Measurements from ENCODE around the gene POU3F2. TPM values are rescaled to one million over a fixed set of nuclear protein-coding genes. Genes with fewer than 3 reads are reported as not detected.

POU3F2 gene
- total and polyA plus RNA-seq, 2 donors from 2014 or later = not detected

DNA sequence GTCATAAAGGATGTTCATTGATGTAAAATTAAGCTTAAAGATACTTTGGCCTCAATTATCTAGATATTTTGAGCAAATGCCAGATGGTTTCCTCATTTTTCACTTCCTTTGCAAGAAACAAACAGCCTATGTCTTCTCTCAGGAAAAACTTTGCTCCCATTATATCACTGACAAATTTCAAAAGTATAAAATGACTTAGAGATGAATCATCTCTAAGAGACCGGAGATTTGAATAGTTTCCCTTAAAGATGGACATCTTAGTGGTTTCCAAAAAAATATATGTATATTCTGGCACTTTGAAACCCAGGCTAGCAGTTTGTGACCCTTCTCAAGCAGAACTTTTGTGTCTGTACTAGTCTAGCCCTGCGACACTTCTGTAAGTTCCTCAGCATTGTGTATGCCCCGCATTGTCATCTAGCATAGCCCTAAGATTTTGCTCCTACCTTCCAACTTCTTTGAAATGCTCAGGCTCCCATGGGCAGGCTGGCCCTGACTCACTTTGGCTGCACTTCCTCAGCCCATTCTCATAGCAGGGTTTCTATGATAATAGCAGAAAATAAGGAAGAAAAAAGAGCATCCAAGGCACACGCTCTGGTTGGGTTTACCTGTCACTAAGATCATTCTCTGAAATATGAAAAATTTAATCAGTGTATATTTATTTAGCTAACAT is 25.7 kb upstream of the POU3F2 start:
- no peaks in the 10 kb centered on the region for H3K9me3 ChIP-seq (ENCODE audit: control insufficient read depth in 2 of 3, insufficient read depth in 1 of 3, low read length in 3 of 3)
- no peaks in the 10 kb centered on the region for H3K27me3 ChIP-seq (ENCODE audit: control insufficient read depth, insufficient read depth, low read length)
- H3K36me3 ChIP-seq (ENCODE audit: control insufficient read depth in 2 of 3, insufficient read depth in 3 of 3, low read length in 3 of 3) = no peaks in the 10 kb centered on the region
- H3K4me1 ChIP-seq (ENCODE audit: control insufficient read depth in 2 of 3, insufficient read depth in 2 of 3, low read depth in 1 of 3, low read length in 3 of 3) = no peaks in the 10 kb centered on the region
- DNase-seq = no peak
- no peak for FAIRE-seq
- no peak overlapping the region for H3K9ac ChIP-seq (ENCODE audit: low read length in 3 of 3)
- H3K4me3 ChIP-seq (ENCODE audit: low read length in 3 of 3) = no peak overlapping the region
- intact Hi-C loops (cut with DNase I) = no loop called here
- H3K27ac ChIP-seq (ENCODE audit: low read depth in 2 of 2, low read length in 2 of 2) = no peak overlapping the region
- TF ChIP-seq, protein P1, sequence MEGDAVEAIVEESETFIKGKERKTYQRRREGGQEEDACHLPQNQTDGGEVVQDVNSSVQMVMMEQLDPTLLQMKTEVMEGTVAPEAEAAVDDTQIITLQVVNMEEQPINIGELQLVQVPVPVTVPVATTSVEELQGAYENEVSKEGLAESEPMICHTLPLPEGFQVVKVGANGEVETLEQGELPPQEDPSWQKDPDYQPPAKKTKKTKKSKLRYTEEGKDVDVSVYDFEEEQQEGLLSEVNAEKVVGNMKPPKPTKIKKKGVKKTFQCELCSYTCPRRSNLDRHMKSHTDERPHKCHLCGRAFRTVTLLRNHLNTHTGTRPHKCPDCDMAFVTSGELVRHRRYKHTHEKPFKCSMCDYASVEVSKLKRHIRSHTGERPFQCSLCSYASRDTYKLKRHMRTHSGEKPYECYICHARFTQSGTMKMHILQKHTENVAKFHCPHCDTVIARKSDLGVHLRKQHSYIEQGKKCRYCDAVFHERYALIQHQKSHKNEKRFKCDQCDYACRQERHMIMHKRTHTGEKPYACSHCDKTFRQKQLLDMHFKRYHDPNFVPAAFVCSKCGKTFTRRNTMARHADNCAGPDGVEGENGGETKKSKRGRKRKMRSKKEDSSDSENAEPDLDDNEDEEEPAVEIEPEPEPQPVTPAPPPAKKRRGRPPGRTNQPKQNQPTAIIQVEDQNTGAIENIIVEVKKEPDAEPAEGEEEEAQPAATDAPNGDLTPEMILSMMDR (IDR thresholded peaks at IDR 0.05; ENCODE audit: borderline replicate concordance, extremely low read depth, insufficient read depth) = no peak

DNA sequence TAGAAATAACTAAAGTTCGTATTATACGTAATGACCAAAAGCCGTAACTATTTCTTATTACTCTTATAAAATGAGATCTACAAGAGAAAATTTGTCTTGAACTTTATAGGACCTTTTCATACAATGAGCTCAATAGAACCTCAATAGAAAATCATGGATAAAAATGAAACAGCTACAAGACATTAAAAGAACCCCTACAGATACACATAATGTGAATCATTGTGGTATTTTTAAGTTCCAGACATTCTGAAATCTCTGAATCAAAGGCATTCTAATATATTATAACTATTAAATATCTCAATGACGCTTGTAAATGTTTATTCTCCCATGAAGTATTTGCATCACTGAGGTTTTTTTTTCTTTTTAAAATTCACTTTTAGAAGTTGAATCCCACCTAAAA is 22.2 kb upstream of the POU3F2 start:
- FAIRE-seq (no peak), DNase-seq (no peak)
- no peak overlapping the region for H3K9ac ChIP-seq (ENCODE audit: low read length in 3 of 3)
- TF ChIP-seq, protein P1 (IDR thresholded peaks at IDR 0.05; ENCODE audit: borderline replicate concordance, extremely low read depth, insufficient read depth) = no peak
- no peak overlapping the region for H3K27ac ChIP-seq (ENCODE audit: low read depth in 2 of 2, low read length in 2 of 2)
- no peaks in the 10 kb centered on the region for H3K4me1 ChIP-seq (ENCODE audit: control insufficient read depth in 2 of 3, insufficient read depth in 2 of 3, low read depth in 1 of 3, low read length in 3 of 3)
- no peaks in the 10 kb centered on the region for H3K36me3 ChIP-seq (ENCODE audit: control insufficient read depth in 2 of 3, insufficient read depth in 3 of 3, low read length in 3 of 3)
- H3K4me3 ChIP-seq (ENCODE audit: low read length in 3 of 3) = no peak overlapping the region
- H3K9me3 ChIP-seq (ENCODE audit: control insufficient read depth in 2 of 3, insufficient read depth in 1 of 3, low read length in 3 of 3) = peaks cover 0 to 7% (median 0%) of the 10 kb centered on the region in 3 donors
- no peaks in the 10 kb centered on the region for H3K27me3 ChIP-seq (ENCODE audit: control insufficient read depth, insufficient read depth, low read length)
- intact Hi-C loops (cut with DNase I) = no loop called here

DNA sequence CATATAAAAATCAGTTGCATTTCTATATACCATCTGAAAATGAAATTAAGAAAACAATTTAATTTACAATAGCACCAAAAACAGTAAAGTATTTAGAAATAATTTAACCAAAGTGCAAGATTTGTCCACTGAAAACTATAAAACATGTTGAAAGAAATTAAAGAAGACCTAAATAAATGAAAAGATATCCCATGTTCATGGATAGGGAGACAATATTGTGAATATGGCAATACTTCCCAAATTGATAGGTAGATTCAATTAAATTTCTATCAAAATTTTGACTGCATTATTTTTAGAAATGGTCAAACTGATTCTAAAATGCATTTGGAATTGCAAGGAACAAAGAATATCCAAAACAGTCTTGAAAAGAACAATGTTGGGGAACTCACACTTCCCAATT is 17.6 kb upstream of the POU3F2 start:
- no peak for FAIRE-seq
- Histone ChIP-seq H3K4me1 (ENCODE audit: control insufficient read depth in 2 of 3, insufficient read depth in 2 of 3, low read depth in 1 of 3, low read length in 3 of 3) (no peaks in the 10 kb centered on the region), H3K27me3 (ENCODE audit: control insufficient read depth, insufficient read depth, low read length) (peaks cover 6% of the 10 kb centered on the region), H3K9me3 (ENCODE audit: control insufficient read depth in 2 of 3, insufficient read depth in 1 of 3, low read length in 3 of 3) (peaks cover 0 to 8% (median 0%) of the 10 kb centered on the region in 3 donors), H3K9ac (ENCODE audit: low read length in 3 of 3) (no peak overlapping the region), H3K4me3 (ENCODE audit: low read length in 3 of 3) (no peak overlapping the region), H3K27ac (ENCODE audit: low read depth in 2 of 2, low read length in 2 of 2) (no peak overlapping the region), H3K36me3 (ENCODE audit: control insufficient read depth in 2 of 3, insufficient read depth in 3 of 3, low read length in 3 of 3) (no peaks in the 10 kb centered on the region)
- TF ChIP-seq, protein P1 (IDR thresholded peaks at IDR 0.05; ENCODE audit: borderline replicate concordance, extremely low read depth, insufficient read depth) = no peak
- no peak for DNase-seq
- intact Hi-C loops (cut with DNase I) = no loop called here

Measured in kidney (tissue), 14 donors.